ENCODE measurements around the gene LRRC63.

DNA sequence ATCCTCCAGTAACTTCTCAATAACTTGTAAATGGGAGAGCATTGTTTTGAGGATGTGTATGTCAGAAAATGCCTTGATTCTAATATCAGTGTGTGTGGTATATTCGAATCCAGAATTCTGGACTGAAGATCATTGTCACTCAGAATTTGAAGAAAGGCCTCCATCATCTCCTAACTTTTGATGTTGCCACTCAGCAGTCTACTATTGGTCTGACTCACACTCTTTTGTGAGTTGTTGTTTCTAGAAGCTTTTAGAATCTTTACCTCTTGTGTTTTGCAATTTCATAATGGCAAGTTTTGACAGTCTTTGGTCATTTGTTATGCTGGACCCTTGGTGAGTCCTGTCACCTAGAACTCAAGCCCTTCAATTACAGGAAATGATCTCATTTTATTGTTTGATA lies 98.3 kb downstream of the LRRC63 start:
- TF ChIP-seq YY1 (IDR thresholded peaks at IDR 0.05; ENCODE audit: insufficient read depth, insufficient read length) (no peak), ZNF274 (IDR thresholded peaks at IDR 0.05; ENCODE audit: low read depth, low read length) (no peak), SUZ12 (IDR thresholded peaks at IDR 0.05; ENCODE audit: extremely low read depth, insufficient read depth, insufficient read length) (no peak)

All from NT2/D1 (cell line).